Gastroesophageal sphincter (tissue), 4 donors: ENCODE measurements around the gene SUN3. TPM values are rescaled to one million over a fixed set of nuclear protein-coding genes. Genes with fewer than 3 reads are reported as not detected.
"Not testable (repeated sequence)": the region's sequence is repeated elsewhere in the genome, so short reads cannot be mapped to it uniquely, and the experiment has no call there.

Source experiments
- ATAC-seq: fragments of 150-250 bp; one replicate; pipeline ENCODE4 v1.9.1; 2016; ENCODE audit warnings: mild to moderate bottlenecking, moderate library complexity
- H3K27ac ChIP-seq, 4 donors: fragments of 200-600 bp; sonication (generic) in 3 of 4; 1 replicate in 3 of 4; 2 replicates in 1 of 4; pipeline ENCODE4 v1.5.1; 2016 to 2019
- H3K27me3 ChIP-seq: fragments of 200-600 bp; sonication (generic); one replicate; pipeline ENCODE4 v1.5.1; 2019
- H3K36me3 ChIP-seq, 2 donors: fragments of 200-600 bp; sonication (generic); one replicate each; pipeline ENCODE4 v1.5.1; 2019; ENCODE audit warnings: control low read depth in 1 of 2
- H3K4me1 ChIP-seq, 3 donors: fragments of 200-600 bp; sonication (generic); 1 replicate in 2 of 3; 2 replicates in 1 of 3; pipeline ENCODE4 v1.5.1; 2016 to 2019; ENCODE audit warnings: control low read depth in 2 of 3
- H3K4me3 ChIP-seq, 2 donors: fragments of 200-600 bp; sonication (generic); one replicate each; pipeline ENCODE4 v1.5.1; 2019; ENCODE audit warnings: mild to moderate bottlenecking in 1 of 2, moderate library complexity in 1 of 2
- H3K9me3 ChIP-seq, 3 donors: fragments of 200-600 bp; sonication (generic); one replicate each; pipeline ENCODE4 v1.5.1; 2017 to 2019; ENCODE audit warnings: control low read depth in 2 of 3
- CTCF ChIP-seq, 4 experiments: fragments of 200-600 bp in 2 of 4; fragments of 450-650 bp in 2 of 4; sonication (generic) in 1 of 4; IDR thresholded peaks; one replicate each; pipeline ENCODE4 v1.5.1; 2017 to 2019; ENCODE audit warnings: antibody characterized with exemption in 4 of 4, mild to moderate bottlenecking in 2 of 4, moderate library complexity in 2 of 4
- EP300 ChIP-seq: sonication (generic); formaldehyde crosslinking; IDR thresholded peaks from one replicate; pipeline ENCODE4 v1.6.1; 2017; ENCODE audit warnings: antibody characterized with exemption, mild to moderate bottlenecking
- POLR2A ChIP-seq, 2 donors: fragments of 450-650 bp; IDR thresholded peaks; one replicate each; pipeline ENCODE4 v1.6.1; 2017; ENCODE audit warnings: antibody characterized with exemption in 2 of 2, mild to moderate bottlenecking in 2 of 2, moderate library complexity in 1 of 2
- POLR2AphosphoS5 ChIP-seq: sonication (generic); formaldehyde crosslinking; IDR thresholded peaks from one replicate; pipeline ENCODE4 v1.6.1; 2017; ENCODE audit warnings: antibody characterized with exemption
- WGBS, 2 donors: methylation state at CpG; one replicate each; pipeline ENCODE4 v1.1.5; 2018; ENCODE audit warnings: low coverage in 1 of 2; 5-methylcytosine and 5-hydroxymethylcytosine counted together
- total RNA-seq, 4 donors: library from RNA; depleted of rRNA; stranded (reverse); fragments of >200 nt; gene quantifications; one replicate each; pipeline ENCODE4 v1.1.0, GENCODE V29; 2016

The SUN3 gene
- total RNA-seq, 4 donors from 2014 or later, result not detected

- no peak for ATAC-seq
- 57 to 70% methylated on average over 3 to 9 of the region's 12 CpGs for WGBS, 2 donors
- Histone ChIP-seq H3K4me1 (peaks cover 0 to 7% (median 5%) of the 10 kb centered on the region in 3 donors), H3K27ac (no peak overlapping the region), H3K9me3 (no peaks in the 10 kb centered on the region), H3K36me3 (no peaks in the 10 kb centered on the region), H3K4me3 (no peak overlapping the region), H3K27me3 (no peaks in the 10 kb centered on the region)
- TF ChIP-seq CTCF (IDR thresholded peaks at IDR 0.05) (no peak), POLR2A (IDR thresholded peaks at IDR 0.05) (no peak), EP300 (no peak), POLR2AphosphoS5 (no peak)
These were observed 84.2 kb downstream of the SUN3 start for GRCh38 chr7:47944536-47945260.

GRCh38 chr7:47943676-47944474 is 85.0 kb downstream of the SUN3 start:
- no peak overlapping the region for H3K4me3 ChIP-seq
- H3K4me1 ChIP-seq, result peaks cover 0 to 7% (median 5%) of the 10 kb centered on the region in 3 donors
- TF ChIP-seq CTCF (IDR thresholded peaks at IDR 0.05) (no peak), POLR2A (IDR thresholded peaks at IDR 0.05) (no peak), POLR2AphosphoS5 (no peak), EP300 (no peak)
- no peak overlapping the region for H3K27ac ChIP-seq
- no peaks in the 10 kb centered on the region for H3K27me3 ChIP-seq
- no peaks in the 10 kb centered on the region for H3K9me3 ChIP-seq
- H3K36me3 ChIP-seq, result no peaks in the 10 kb centered on the region
- ATAC-seq, result no peak
- WGBS, 2 donors, result 87 to 89% methylated on average over 3 to 8 of the region's 8 CpGs

GRCh38 chr7:47942651-47943050 is 86.3 kb downstream of the SUN3 start:
- H3K27ac ChIP-seq, result peak overlapping the region in 1 of 4 donors; percentile 49

GRCh38 chr7:47942132-47942531 is 86.8 kb downstream of the SUN3 start:
- ATAC-seq, result no peak
- no peak for TF ChIP-seq CTCF (IDR thresholded peaks at IDR 0.05)
- no peak for TF ChIP-seq POLR2AphosphoS5
- no peak for TF ChIP-seq POLR2A (IDR thresholded peaks at IDR 0.05)
- TF ChIP-seq EP300, result no peak
- Histone ChIP-seq H3K36me3 (no peaks in the 10 kb centered on the region), H3K4me3 (no peak overlapping the region), H3K27me3 (no peaks in the 10 kb centered on the region), H3K9me3 (no peaks in the 10 kb centered on the region), H3K27ac (peak overlapping the region in 2 of 4 donors; percentile 46 to 49), H3K4me1 (peaks cover 0 to 7% (median 5%) of the 10 kb centered on the region in 3 donors)
- WGBS, 2 donors, result 79 to 85% methylated on average over 4 to 9 of the region's 10 CpGs

More at GRCh38 chr7:47942651-47943050, 86.3 kb downstream of the SUN3 start:
- 73 to 94% methylated on average over 2 to 4 of the region's 10 CpGs for WGBS, 2 donors
- not testable (repeated sequence) for H3K9me3 ChIP-seq, H3K36me3 ChIP-seq, H3K4me1 ChIP-seq, H3K27me3 ChIP-seq, H3K4me3 ChIP-seq, ATAC-seq

- 32 to 58% methylated on average over 6 to 9 of the region's 9 CpGs for WGBS, 2 donors
- TF ChIP-seq POLR2AphosphoS5, result peak; percentile 35
- TF ChIP-seq CTCF (IDR thresholded peaks at IDR 0.05), result no peak
- H3K27ac ChIP-seq, result peak overlapping the region in 3 of 4 donors; percentile 52 to 75 (median 72)
These were observed 87.6 kb downstream of the SUN3 start for GRCh38 chr7:47941136-47941844.

More at GRCh38 chr7:47941136-47941844, 87.6 kb downstream of the SUN3 start:
- peak; percentile 75 for ATAC-seq
- Histone ChIP-seq H3K4me1 (peaks cover 0 to 7% (median 5%) of the 10 kb centered on the region in 3 donors), H3K9me3 (no peaks in the 10 kb centered on the region), H3K27me3 (no peaks in the 10 kb centered on the region), H3K4me3 (no peak overlapping the region), H3K36me3 (no peaks in the 10 kb centered on the region)
